HAP-1 (cell line): ENCODE results near the gene TCF20.
A peak's percentile ranks its signal among the peaks of the same experiment; 100 is the strongest.

Source experiments
- DNase-seq, 2 experiments: peaks; one replicate each; pipeline ENCODE4 v3.0.0-alpha.2; 2016 to 2020; ENCODE audit warnings: low spot score in 2 of 2
- H3K27me3 ChIP-seq: fragments of 250-450 bp; sonication (Bioruptor Pico); 2 replicates; pipeline ENCODE4 v1.5.1; 2020; ENCODE audit warnings: low read depth, mild to moderate bottlenecking, moderate library complexity
- H3K36me3 ChIP-seq: fragments of 250-450 bp; sonication (Bioruptor Pico); replicated peaks from 2 replicates; pipeline ENCODE4 v1.5.1; 2020; ENCODE audit warnings: mild to moderate bottlenecking
- H3K4me1 ChIP-seq: fragments of 250-450 bp; sonication (Bioruptor Pico); 2 replicates; pipeline ENCODE4 v1.5.1; 2020; ENCODE audit warnings: mild to moderate bottlenecking
- H3K4me3 ChIP-seq: fragments of 250-450 bp; sonication (Bioruptor Pico); 2 replicates; pipeline ENCODE4 v1.5.1; 2020; ENCODE audit warnings: mild to moderate bottlenecking, moderate library complexity
- H3K9me3 ChIP-seq: fragments of 250-450 bp; sonication (Bioruptor Pico); 2 replicates; pipeline ENCODE4 v1.5.1; 2020; ENCODE audit warnings: mild to moderate bottlenecking, moderate library complexity
- in situ Hi-C: fragments of 300-500 bp; cut with MboI; formaldehyde crosslinking; loops from 3 replicates; pipeline ENCODE4 v1.14.3; 2020; ENCODE audit warnings: low sequenced_read_pairs, inconsistent platforms, mixed read lengths

Gene TCF20

GRCh38 chr22:42271191-42271813 is 849 bp upstream of the TCF20 start:
- Histone ChIP-seq H3K4me1 (peaks cover 10% of the 10 kb centered on the region), H3K4me3 (no peak overlapping the region), H3K36me3 (no peaks in the 10 kb centered on the region; the same call in 1 of the 2 replicates), H3K27me3 (no peaks in the 10 kb centered on the region), H3K9me3 (no peaks in the 10 kb centered on the region)
- no peak for DNase-seq
- in situ Hi-C loops = no loop called here

DNA sequence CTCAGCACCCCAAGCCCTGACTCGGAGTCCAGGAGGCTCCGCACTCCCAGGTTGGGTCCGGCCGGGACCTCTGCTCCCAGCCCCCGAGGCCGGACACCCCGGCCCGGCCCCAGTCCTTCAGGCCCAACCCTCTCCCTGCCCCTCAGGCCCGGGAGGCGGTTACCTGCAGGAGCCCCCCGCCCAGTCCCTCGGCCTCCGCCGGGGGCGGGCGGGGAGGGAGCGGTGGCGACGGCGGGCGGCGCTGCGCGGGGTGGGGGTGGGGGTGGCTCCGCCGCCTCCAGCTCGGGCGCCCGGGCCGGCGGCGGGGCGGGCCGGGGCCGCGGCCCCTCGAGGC is 310 bp downstream of the TCF20 start:
- DNase-seq = peak in 1 of 2 experiments; percentile 54
- Histone ChIP-seq H3K4me1 (peaks cover 10% of the 10 kb centered on the region), H3K4me3 (peak overlapping the region; percentile 91), H3K27me3 (no peaks in the 10 kb centered on the region), H3K9me3 (no peaks in the 10 kb centered on the region), H3K36me3 (no peaks in the 10 kb centered on the region; the same call in 1 of the 2 replicates)
- in situ Hi-C loops = no loop called here

DNA sequence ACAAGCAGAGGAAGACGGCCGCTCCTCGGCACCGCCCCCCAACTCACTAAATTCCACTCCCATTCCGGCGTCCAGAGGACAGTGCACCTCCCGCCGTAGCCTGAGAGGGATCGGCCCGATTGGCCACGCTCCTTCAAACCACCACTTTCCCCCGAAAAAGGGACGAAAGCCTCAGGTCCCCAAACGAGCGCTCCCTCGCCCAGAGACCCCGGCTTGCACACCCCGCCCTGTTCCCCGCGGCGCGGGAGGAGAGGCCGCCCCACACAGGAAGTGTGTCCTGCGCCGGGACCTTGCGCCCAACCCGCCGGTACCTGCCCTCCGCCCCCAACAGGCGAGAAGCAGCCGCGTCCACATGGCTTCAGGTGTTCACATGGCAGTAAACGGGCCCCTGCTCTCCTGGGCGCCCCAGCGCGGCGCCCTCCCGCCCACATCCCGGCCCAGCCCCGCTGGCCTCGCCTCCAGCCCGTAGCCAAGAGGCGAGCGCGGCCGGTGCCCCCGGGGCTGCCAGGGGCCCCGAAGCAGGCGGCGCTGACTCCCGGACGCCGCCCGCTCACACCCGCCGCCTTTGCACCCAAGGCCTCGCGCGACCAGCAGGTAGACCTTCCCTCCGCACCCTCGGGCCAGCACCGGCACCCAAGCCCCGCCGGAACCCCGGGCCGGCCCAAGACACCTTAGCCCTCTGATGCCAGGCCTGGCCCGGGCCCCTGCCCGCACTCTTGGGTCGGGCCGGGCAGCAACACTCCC is 849 bp downstream of the TCF20 start:
- H3K27me3 ChIP-seq = no peaks in the 10 kb centered on the region
- H3K36me3 ChIP-seq = no peaks in the 10 kb centered on the region; the same call in 1 of the 2 replicates
- peaks cover 10% of the 10 kb centered on the region for H3K4me1 ChIP-seq
- peak overlapping the region; percentile 91 for H3K4me3 ChIP-seq
- DNase-seq = peak; percentile 45 to 78
- no peaks in the 10 kb centered on the region for H3K9me3 ChIP-seq
- in situ Hi-C loops = no loop called here

DNA sequence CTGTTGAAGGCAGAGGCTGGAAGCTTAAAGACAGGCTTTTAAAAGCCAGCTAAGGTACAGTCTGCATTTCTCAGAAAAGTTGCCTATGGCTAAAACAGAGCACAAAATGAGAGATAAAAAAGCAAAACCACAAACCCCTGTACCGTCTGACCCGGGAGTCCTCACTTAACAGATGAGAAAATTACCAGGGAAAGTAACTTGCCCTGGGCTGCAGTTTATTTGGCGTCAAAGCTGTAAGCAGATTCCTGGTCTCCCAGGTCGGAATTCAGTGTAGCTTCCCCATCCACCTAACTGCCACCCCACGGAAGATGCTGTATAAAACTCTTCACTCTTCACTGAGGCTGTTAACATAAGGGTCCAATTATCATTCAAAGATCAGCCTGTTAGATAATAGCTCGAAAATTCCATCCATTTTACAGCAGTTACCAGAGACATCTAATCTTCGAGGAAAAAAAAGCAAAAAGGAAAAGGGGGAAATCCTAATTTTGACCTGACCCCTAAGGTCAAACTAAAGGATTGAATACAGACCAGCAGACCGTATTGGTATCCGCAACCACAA is 1.5 kb downstream of the TCF20 start:
- in situ Hi-C loops = no loop called here
- H3K4me1 ChIP-seq = peaks cover 10% of the 10 kb centered on the region
- H3K4me3 ChIP-seq = peak overlapping the region; percentile 91
- no peaks in the 10 kb centered on the region; the same call in 1 of the 2 replicates for H3K36me3 ChIP-seq
- DNase-seq = peak in 1 of 2 experiments; percentile 50
- no peaks in the 10 kb centered on the region for H3K27me3 ChIP-seq
- H3K9me3 ChIP-seq = no peaks in the 10 kb centered on the region

DNA sequence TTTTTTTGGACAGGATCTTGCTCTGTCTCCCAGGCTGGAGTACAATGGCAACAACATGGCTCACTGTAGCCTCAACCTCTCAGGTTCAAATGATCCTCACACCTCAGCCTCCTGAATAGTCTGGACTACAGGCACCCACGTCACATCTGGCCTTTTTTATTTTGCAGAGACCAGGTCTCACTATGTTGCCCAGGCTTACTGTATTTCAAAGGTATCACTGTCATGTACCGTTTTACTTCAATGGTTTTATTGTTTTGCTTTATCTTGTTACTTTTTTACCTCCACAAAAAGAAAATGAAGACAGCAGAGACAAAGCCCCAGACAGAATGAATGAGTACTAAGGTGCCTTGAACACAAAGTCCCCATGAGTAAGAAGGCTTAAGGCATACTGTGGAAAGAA is 5.1 kb downstream of the TCF20 start:
- Histone ChIP-seq H3K4me3 (no peak overlapping the region), H3K27me3 (no peaks in the 10 kb centered on the region), H3K36me3 (no peaks in the 10 kb centered on the region; the same call in 1 of the 2 replicates), H3K4me1 (peaks cover 8% of the 10 kb centered on the region), H3K9me3 (no peaks in the 10 kb centered on the region)
- in situ Hi-C loops = no loop called here
- DNase-seq = no peak

DNA sequence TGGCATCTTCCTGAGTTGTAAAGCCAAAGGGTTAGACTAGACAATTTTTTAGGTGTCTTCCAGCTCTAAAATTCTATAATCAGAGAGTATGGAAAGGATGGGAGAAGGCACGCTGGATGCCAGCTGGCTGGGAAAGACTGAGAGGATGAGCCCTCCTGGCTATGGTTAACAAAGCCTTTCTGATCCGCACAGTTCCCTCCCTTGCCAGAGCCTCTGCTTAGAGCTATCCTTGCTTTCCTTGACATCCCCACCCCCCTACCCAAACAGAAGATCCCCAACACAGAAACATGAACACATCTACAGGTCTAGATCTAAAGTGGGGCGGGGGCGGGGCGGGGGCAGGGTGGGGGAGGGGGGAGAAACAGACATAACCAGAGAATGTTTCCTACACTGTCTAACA is 6.5 kb downstream of the TCF20 start:
- Histone ChIP-seq H3K27me3 (no peaks in the 10 kb centered on the region), H3K36me3 (no peaks in the 10 kb centered on the region; the same call in 1 of the 2 replicates), H3K4me1 (peaks cover 5% of the 10 kb centered on the region), H3K9me3 (no peaks in the 10 kb centered on the region), H3K4me3 (no peak overlapping the region)
- no peak for DNase-seq
- in situ Hi-C loops = no loop called here

DNA sequence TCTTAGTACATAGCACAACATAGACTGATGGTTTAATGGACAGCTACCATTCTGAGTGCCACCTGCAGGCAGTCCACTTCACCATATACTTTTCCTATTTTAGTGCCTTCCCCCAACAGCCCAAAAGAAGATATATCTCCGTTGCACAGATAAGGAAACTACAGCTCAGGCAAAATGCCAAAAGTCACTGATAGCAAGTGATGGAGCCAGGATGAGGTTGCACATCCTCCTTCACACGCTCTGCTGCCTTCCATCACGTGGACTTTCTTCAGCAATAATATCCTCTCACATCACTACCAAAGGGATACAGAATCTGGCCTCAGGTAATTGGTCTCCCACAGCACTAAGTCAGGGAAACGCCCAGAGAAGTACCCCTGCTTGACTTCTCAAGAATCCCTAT is 7.5 kb downstream of the TCF20 start:
- H3K27me3 ChIP-seq = no peaks in the 10 kb centered on the region
- H3K4me1 ChIP-seq = no peaks in the 10 kb centered on the region
- no peak overlapping the region for H3K4me3 ChIP-seq
- no peak for DNase-seq
- in situ Hi-C loops = no loop called here
- no peaks in the 10 kb centered on the region; the same call in 1 of the 2 replicates for H3K36me3 ChIP-seq
- H3K9me3 ChIP-seq = no peaks in the 10 kb centered on the region

- Histone ChIP-seq H3K36me3 (no peaks in the 10 kb centered on the region), H3K27me3 (no peaks in the 10 kb centered on the region), H3K4me1 (no peaks in the 10 kb centered on the region), H3K9me3 (no peaks in the 10 kb centered on the region), H3K4me3 (no peak overlapping the region)
- in situ Hi-C loops = no loop called here
- no peak for DNase-seq
Observed at GRCh38 chr22:42261296-42261695, 9.2 kb downstream of the TCF20 start.

GRCh38 chr22:42258126-42258525 is 12.3 kb downstream of the TCF20 start:
- no peaks in the 10 kb centered on the region for H3K36me3 ChIP-seq
- no peaks in the 10 kb centered on the region for H3K9me3 ChIP-seq
- no peaks in the 10 kb centered on the region for H3K4me1 ChIP-seq
- DNase-seq = no peak
- H3K4me3 ChIP-seq = no peak overlapping the region
- no peaks in the 10 kb centered on the region for H3K27me3 ChIP-seq
- in situ Hi-C loops = no loop called here

DNA sequence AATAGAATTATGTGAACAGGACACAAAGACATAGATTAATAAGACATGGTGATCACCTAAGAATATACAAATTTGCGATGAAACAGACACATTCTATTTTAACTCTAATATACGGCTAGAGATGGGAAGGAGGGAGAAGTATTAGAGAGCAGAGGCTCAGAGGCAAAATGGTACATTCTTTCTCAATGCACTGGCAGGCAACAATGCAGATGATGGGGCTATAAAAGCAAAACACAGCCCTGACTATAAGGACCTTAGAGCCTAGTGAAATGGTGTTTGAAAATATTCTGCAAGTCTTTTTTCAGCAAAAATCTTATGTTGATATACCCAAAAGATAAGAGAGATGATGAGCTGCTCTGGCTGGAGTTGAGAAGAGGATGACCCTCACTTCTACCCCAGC is 13.1 kb downstream of the TCF20 start:
- no peaks in the 10 kb centered on the region for H3K9me3 ChIP-seq
- DNase-seq = no peak
- H3K36me3 ChIP-seq = no peaks in the 10 kb centered on the region
- in situ Hi-C loops = no loop called here
- H3K4me1 ChIP-seq = no peaks in the 10 kb centered on the region
- no peaks in the 10 kb centered on the region for H3K27me3 ChIP-seq
- no peak overlapping the region for H3K4me3 ChIP-seq

- Histone ChIP-seq H3K9me3 (no peaks in the 10 kb centered on the region), H3K4me3 (no peak overlapping the region), H3K36me3 (no peaks in the 10 kb centered on the region), H3K27me3 (no peaks in the 10 kb centered on the region), H3K4me1 (no peaks in the 10 kb centered on the region)
- DNase-seq = no peak
- in situ Hi-C loops = no loop called here
Observed at GRCh38 chr22:42256930-42257329, 13.5 kb downstream of the TCF20 start.

GRCh38 chr22:42256220-42256619 is 14.2 kb downstream of the TCF20 start:
- Histone ChIP-seq H3K4me1 (no peaks in the 10 kb centered on the region), H3K36me3 (no peaks in the 10 kb centered on the region), H3K27me3 (no peaks in the 10 kb centered on the region), H3K4me3 (no peak overlapping the region), H3K9me3 (no peaks in the 10 kb centered on the region)
- in situ Hi-C loops = no loop called here
- no peak for DNase-seq

- no peaks in the 10 kb centered on the region; the same call in 1 of the 2 replicates for H3K36me3 ChIP-seq
- no peaks in the 10 kb centered on the region for H3K4me1 ChIP-seq
- H3K4me3 ChIP-seq = no peak overlapping the region
- no peaks in the 10 kb centered on the region for H3K27me3 ChIP-seq
- in situ Hi-C loops = no loop called here
- no peak for DNase-seq
- H3K9me3 ChIP-seq = no peaks in the 10 kb centered on the region
Observed at GRCh38 chr22:42249831-42250230, 20.6 kb downstream of the TCF20 start.

DNA sequence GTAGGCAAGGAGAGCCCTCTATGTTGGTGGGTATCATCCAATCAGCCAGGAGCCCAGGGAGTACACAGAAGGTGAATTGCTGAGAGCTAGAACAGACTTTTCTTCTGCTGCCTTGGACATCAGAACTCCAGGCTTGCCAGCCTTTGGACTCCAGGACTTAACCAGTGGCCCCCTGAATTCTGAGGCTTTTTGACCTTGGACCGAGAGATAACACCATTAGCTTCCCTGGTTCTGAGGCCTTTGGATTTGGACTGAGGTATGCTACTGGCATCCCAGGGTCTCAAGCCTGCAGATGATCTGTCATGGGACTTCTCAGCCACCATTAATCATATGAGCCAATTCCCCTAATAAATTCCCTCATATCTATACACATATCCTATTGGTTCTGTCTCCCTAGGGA is 21.5 kb downstream of the TCF20 start:
- no peak for DNase-seq
- Histone ChIP-seq H3K4me1 (no peaks in the 10 kb centered on the region), H3K9me3 (no peaks in the 10 kb centered on the region), H3K36me3 (no peaks in the 10 kb centered on the region; the same call in 1 of the 2 replicates), H3K4me3 (no peak overlapping the region), H3K27me3 (no peaks in the 10 kb centered on the region)
- in situ Hi-C loops = no loop called here
